ENCODE measurements around the gene GRIN2A.

- TF ChIP-seq ZC3H10 (CRISPR knock-in tag; IDR thresholded peaks at IDR 0.05), result no peak
- TF ChIP-seq ARNTL (CRISPR knock-in tag; IDR thresholded peaks at IDR 0.05; ENCODE audit: borderline replicate concordance, low read depth), result no peak
- no peak for TF ChIP-seq ISL1 (CRISPR knock-in tag; IDR thresholded peaks at IDR 0.05)
- no peak for TF ChIP-seq PATZ1 (CRISPR knock-in tag; IDR thresholded peaks at IDR 0.05; ENCODE audit: borderline replicate concordance)
- TF ChIP-seq ZFP30 (CRISPR knock-in tag; IDR thresholded peaks at IDR 0.05), result no peak
- TF ChIP-seq TCF4 (CRISPR knock-in tag; IDR thresholded peaks at IDR 0.05; ENCODE audit: borderline replicate concordance), result no peak
- no peak for TF ChIP-seq ZNF565 (CRISPR knock-in tag; conservative IDR thresholded peaks at IDR 0.05; ENCODE audit: low read depth)
- no peak for TF ChIP-seq POU6F1 (CRISPR knock-in tag; IDR thresholded peaks at IDR 0.05; ENCODE audit: borderline replicate concordance, low read depth)
Measured at GRCh38 chr16:9898555-9898954, 283.7 kb downstream of the GRIN2A start.

All from SK-N-SH treated with all-trans-retinoic acid at 6 μM for 48 hours (cell line).